ENCODE results near the gene KCNN3. TPM values are rescaled to one million over a fixed set of nuclear protein-coding genes. Genes with fewer than 3 reads are reported as not detected.

KCNN3 gene
- total RNA-seq, 1 donor from 2014 or later: 0.04 TPM

DNA sequence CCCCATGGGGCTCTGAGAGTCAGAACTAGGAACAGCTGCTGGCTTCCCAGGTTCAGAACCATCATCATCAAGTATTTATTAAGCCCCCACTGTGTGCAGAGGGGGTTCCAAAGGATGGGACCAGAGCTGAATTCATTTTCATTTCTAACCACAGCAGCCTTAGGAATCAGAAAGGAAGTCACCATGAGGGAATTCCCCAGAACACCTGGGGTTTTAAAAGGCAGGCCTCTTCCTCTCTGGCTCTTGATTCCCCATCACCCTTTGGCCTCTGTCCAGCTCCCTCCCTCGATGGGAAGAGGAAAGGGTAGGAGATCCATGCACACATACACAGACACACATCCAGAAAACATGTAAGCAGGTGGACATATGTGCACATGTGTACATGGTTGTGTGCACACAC, 1.3 kb upstream of the KCNN3 start:
- Histone ChIP-seq H3K4me3 (ENCODE audit: low read depth, low read length) (no peak overlapping the region), H3K36me3 (ENCODE audit: control insufficient read depth, insufficient read depth, low read length) (no peaks in the 10 kb centered on the region), H3K27me3 (ENCODE audit: control insufficient read depth, insufficient read depth, low read length) (peaks cover 25% of the 10 kb centered on the region)
- DNase-seq (ENCODE audit: low read depth): no peak
- TF ChIP-seq, protein P1, sequence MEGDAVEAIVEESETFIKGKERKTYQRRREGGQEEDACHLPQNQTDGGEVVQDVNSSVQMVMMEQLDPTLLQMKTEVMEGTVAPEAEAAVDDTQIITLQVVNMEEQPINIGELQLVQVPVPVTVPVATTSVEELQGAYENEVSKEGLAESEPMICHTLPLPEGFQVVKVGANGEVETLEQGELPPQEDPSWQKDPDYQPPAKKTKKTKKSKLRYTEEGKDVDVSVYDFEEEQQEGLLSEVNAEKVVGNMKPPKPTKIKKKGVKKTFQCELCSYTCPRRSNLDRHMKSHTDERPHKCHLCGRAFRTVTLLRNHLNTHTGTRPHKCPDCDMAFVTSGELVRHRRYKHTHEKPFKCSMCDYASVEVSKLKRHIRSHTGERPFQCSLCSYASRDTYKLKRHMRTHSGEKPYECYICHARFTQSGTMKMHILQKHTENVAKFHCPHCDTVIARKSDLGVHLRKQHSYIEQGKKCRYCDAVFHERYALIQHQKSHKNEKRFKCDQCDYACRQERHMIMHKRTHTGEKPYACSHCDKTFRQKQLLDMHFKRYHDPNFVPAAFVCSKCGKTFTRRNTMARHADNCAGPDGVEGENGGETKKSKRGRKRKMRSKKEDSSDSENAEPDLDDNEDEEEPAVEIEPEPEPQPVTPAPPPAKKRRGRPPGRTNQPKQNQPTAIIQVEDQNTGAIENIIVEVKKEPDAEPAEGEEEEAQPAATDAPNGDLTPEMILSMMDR (IDR thresholded peaks at IDR 0.05; ENCODE audit: insufficient read depth, low read length, poor library complexity, severe bottlenecking): no peak

GRCh38 chr1:154870734-154871133, 653 bp upstream of the KCNN3 start:
- peaks cover 25% of the 10 kb centered on the region for H3K27me3 ChIP-seq (ENCODE audit: control insufficient read depth, insufficient read depth, low read length)

GRCh38 chr1:154869351-154870114, 548 bp downstream of the KCNN3 start:
- no peak for DNase-seq (ENCODE audit: low read depth)
- Histone ChIP-seq H3K4me3 (ENCODE audit: low read depth, low read length) (no peak overlapping the region), H3K27me3 (ENCODE audit: control insufficient read depth, insufficient read depth, low read length) (peaks cover 25% of the 10 kb centered on the region), H3K36me3 (ENCODE audit: control insufficient read depth, insufficient read depth, low read length) (no peaks in the 10 kb centered on the region)
- TF ChIP-seq, protein P1 (IDR thresholded peaks at IDR 0.05; ENCODE audit: insufficient read depth, low read length, poor library complexity, severe bottlenecking): no peak

More at GRCh38 chr1:154870734-154871133, 653 bp upstream of the KCNN3 start:
- no peak for DNase-seq (ENCODE audit: low read depth)
- no peak overlapping the region for H3K4me3 ChIP-seq (ENCODE audit: low read depth, low read length)
- H3K36me3 ChIP-seq (ENCODE audit: control insufficient read depth, insufficient read depth, low read length): no peaks in the 10 kb centered on the region
- TF ChIP-seq, protein P1 (IDR thresholded peaks at IDR 0.05; ENCODE audit: insufficient read depth, low read length, poor library complexity, severe bottlenecking): no peak

DNA sequence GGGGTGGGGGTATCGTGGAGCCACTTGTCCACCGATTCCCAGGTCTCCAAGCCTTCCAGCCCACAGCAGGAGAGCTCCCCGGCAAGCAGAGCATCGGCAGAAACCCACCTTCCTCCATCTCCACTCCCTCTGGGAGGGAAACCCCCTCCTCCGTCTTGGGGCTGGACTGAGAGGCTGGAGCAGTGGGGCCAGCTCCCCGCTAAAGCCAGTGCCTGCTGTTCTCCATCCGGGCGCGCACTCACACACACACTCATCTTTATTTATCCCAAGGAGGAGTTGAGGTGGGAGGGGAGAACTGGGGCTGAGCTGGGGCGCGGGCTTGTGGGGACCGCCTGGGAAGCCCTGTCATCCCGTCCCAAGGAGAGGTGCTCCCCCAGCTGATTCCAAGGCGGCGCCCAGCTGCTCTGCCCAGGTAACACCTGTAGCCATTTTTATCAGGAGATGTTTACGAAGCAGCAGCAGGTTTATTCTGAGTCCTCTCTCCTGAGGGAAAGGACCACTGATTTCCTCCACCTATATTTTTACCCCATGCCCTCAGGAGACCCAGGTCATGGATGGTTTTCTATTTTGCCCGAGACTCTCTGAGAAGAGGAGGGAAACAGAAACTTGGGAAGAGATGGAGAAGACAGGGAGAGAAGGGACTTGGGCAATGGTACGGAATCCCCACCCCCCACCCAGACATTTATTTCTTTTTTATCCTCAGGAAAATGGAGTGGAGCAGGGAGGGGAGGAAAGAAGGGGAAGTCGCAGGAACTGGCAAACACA, 2.1 kb downstream of the KCNN3 start:
- no peak overlapping the region for H3K4me3 ChIP-seq (ENCODE audit: low read depth, low read length)
- TF ChIP-seq, protein P1 (IDR thresholded peaks at IDR 0.05; ENCODE audit: insufficient read depth, low read length, poor library complexity, severe bottlenecking): no peak
- no peak for DNase-seq (ENCODE audit: low read depth)
- H3K36me3 ChIP-seq (ENCODE audit: control insufficient read depth, insufficient read depth, low read length): no peaks in the 10 kb centered on the region
- peaks cover 25% of the 10 kb centered on the region for H3K27me3 ChIP-seq (ENCODE audit: control insufficient read depth, insufficient read depth, low read length)

- peaks cover 25% of the 10 kb centered on the region for H3K27me3 ChIP-seq (ENCODE audit: control insufficient read depth, insufficient read depth, low read length)
- H3K36me3 ChIP-seq (ENCODE audit: control insufficient read depth, insufficient read depth, low read length): no peaks in the 10 kb centered on the region
- no peak overlapping the region for H3K4me3 ChIP-seq (ENCODE audit: low read depth, low read length)
- DNase-seq (ENCODE audit: low read depth): peak; percentile 42
- TF ChIP-seq, protein P1 (IDR thresholded peaks at IDR 0.05; ENCODE audit: insufficient read depth, low read length, poor library complexity, severe bottlenecking): peak; percentile 12
Observed at GRCh38 chr1:154867064-154867825, 2.8 kb downstream of the KCNN3 start.

Measured in kidney epithelial cell (primary cell).